LHCN-M2 (cell line): ENCODE measurements around the gene ULBP1. TPM values are rescaled to one million over a fixed set of nuclear protein-coding genes. Genes with fewer than 3 reads are reported as not detected.
"Not testable (repeated sequence)": the region's sequence is repeated elsewhere in the genome, so short reads cannot be mapped to it uniquely, and the experiment has no call there.

Source experiments
- DNase-seq: peaks from one replicate; pipeline ENCODE4 v3.0.0-alpha.2; 2012; ENCODE audit warnings: low read depth
- total RNA-seq: library from RNA; depleted of rRNA; stranded (reverse); fragments of >200 nt; gene quantifications from 2 replicates; pipeline ENCODE4 v1.2.3, GENCODE V29; 2014

Gene ULBP1
- total RNA-seq, 1 experiment from 2014 or later = 0.29 TPM

- no peak for DNase-seq
Observed at GRCh38 chr6:149975400-149975799, 11.7 kb downstream of the ULBP1 start.

- DNase-seq = no peak
Observed at GRCh38 chr6:149977221-149977620, 13.5 kb downstream of the ULBP1 start.

GRCh38 chr6:149978610-149979009 is 14.9 kb downstream of the ULBP1 start:
- DNase-seq = no peak

GRCh38 chr6:149979293-149979692 is 15.6 kb downstream of the ULBP1 start:
- no peak for DNase-seq

- DNase-seq = no peak
Observed at GRCh38 chr6:149983145-149983544, 19.4 kb downstream of the ULBP1 start.

GRCh38 chr6:149984773-149985172 is 21.0 kb downstream of the ULBP1 start:
- no peak for DNase-seq

- DNase-seq = peak; percentile 31
Observed at GRCh38 chr6:149985481-149985937, 21.8 kb downstream of the ULBP1 start.

- DNase-seq = no peak
Observed at GRCh38 chr6:149987602-149988107, 23.9 kb downstream of the ULBP1 start.

- no peak for DNase-seq
Observed at GRCh38 chr6:149988550-149989346, 25.0 kb downstream of the ULBP1 start.

GRCh38 chr6:149990212-149990660 is 26.5 kb downstream of the ULBP1 start:
- DNase-seq = no peak

GRCh38 chr6:149990661-149991471 is 27.1 kb downstream of the ULBP1 start:
- DNase-seq = no peak

GRCh38 chr6:149991472-149991795 is 27.7 kb downstream of the ULBP1 start:
- not testable (repeated sequence) for DNase-seq

- no peak for DNase-seq
Observed at GRCh38 chr6:149991838-149992237, 28.1 kb downstream of the ULBP1 start.

GRCh38 chr6:149995235-149995750 is 31.6 kb downstream of the ULBP1 start:
- DNase-seq = no peak

GRCh38 chr6:149995971-149996370 is 32.2 kb downstream of the ULBP1 start:
- peak; percentile 20 for DNase-seq

GRCh38 chr6:149999636-150000035 is 35.9 kb downstream of the ULBP1 start:
- no peak for DNase-seq

- DNase-seq = no peak
Observed at GRCh38 chr6:150001295-150002008, 37.7 kb downstream of the ULBP1 start.

GRCh38 chr6:150002710-150003109 is 39.0 kb downstream of the ULBP1 start:
- DNase-seq = no peak

- not testable (repeated sequence) for DNase-seq
Observed at GRCh38 chr6:150003599-150003998, 39.9 kb downstream of the ULBP1 start.

GRCh38 chr6:150004101-150004782 is 40.5 kb downstream of the ULBP1 start:
- no peak for DNase-seq
